Transverse colon (tissue), 3 donors: Measurements from ENCODE around the gene HSPA8.

Source experiments
- CTCF ChIP-seq, 5 experiments: fragments of 200-600 bp in 3 of 5; fragments of 450-650 bp in 2 of 5; sonication (generic) in 3 of 5; IDR thresholded peaks; 1 replicate in 2 of 5; 2 replicates in 3 of 5; pipeline ENCODE4 v1.5.1; 2016 to 2017; ENCODE audit warnings: antibody characterized with exemption in 5 of 5, inconsistent platforms in 3 of 5, mild to moderate bottlenecking in 2 of 5, moderate library complexity in 1 of 5
- POLR2A ChIP-seq: fragments of 450-650 bp; IDR thresholded peaks from one replicate; pipeline ENCODE4 v1.6.1; 2016; ENCODE audit warnings: antibody characterized with exemption, mild to moderate bottlenecking, moderate library complexity

DNA sequence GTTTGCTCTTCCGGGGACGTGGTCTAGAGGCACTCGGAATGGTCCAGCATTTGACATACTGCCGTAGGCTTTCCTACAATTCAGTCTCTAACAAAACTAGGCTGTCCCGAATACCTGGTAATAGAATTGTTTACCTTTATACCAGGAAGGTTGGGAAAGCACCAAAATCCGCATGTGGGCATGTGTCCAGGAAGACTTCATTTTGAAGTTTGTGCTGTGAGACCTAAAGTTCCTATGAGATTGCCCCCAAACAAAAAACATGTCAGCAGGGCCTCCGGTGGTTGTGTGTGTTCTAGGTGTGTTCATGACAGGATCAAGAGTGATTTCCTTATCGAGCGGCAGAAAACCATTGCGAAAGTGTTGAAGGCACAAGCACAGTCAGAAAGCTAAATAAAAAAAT is 26.1 kb downstream of the HSPA8 start:
- TF ChIP-seq CTCF (IDR thresholded peaks at IDR 0.05) (no peak), POLR2A (no peak)
